Type B pancreatic cell (in vitro differentiated cells): ENCODE data around the gene CTDNEP1. TPM values are rescaled to one million over a fixed set of nuclear protein-coding genes. Genes with fewer than 3 reads are reported as not detected.
A peak's percentile ranks its signal among the peaks of the same experiment; 100 is the strongest.

Source experiments
- DNase-seq: peaks from one replicate; pipeline ENCODE4 v3.0.0; 2021; ENCODE audit warnings: mixed read lengths; ENCODE audit not compliant: unreplicated experiment; ENCODE audit errors: extremely low spot score
- H3K27ac Mint-ChIP-seq: 2 replicates; pipeline ENCODE4 v1.8.0; 2021; ENCODE audit warnings: mild to moderate bottlenecking, mixed read lengths
- H3K27me3 Mint-ChIP-seq: 2 replicates; pipeline ENCODE4 v1.8.0; 2021; ENCODE audit warnings: mixed read lengths
- H3K36me3 Mint-ChIP-seq: 2 replicates; pipeline ENCODE4 v1.8.0; 2021; ENCODE audit warnings: mixed read lengths
- H3K4me1 Mint-ChIP-seq: one replicate; pipeline ENCODE4 v1.8.0; 2021; ENCODE audit warnings: mixed read lengths; ENCODE audit not compliant: unreplicated experiment
- H3K4me3 Mint-ChIP-seq: 2 replicates; pipeline ENCODE4 v1.8.0; 2021; ENCODE audit warnings: mild to moderate bottlenecking, mixed read lengths
- H3K9me3 Mint-ChIP-seq: 2 replicates; pipeline ENCODE4 v1.8.0; 2021; ENCODE audit warnings: mixed read lengths
- total RNA-seq: library from RNA; stranded (reverse); gene quantifications from 2 replicates; pipeline ENCODE4 v1.2.1, GENCODE V29; 2021; ENCODE audit warnings: low replicate concordance
- TF ChIP-seq, protein P1 (sequence below): fragments of 200-600 bp; sonication (generic); conservative IDR thresholded peaks from 2 replicates; pipeline ENCODE4 v1.5.0; 2021; ENCODE audit warnings: antibody characterized with exemption, mild to moderate bottlenecking

Gene CTDNEP1
- total RNA-seq, 1 donor from 2014 or later, result 138 TPM

DNA sequence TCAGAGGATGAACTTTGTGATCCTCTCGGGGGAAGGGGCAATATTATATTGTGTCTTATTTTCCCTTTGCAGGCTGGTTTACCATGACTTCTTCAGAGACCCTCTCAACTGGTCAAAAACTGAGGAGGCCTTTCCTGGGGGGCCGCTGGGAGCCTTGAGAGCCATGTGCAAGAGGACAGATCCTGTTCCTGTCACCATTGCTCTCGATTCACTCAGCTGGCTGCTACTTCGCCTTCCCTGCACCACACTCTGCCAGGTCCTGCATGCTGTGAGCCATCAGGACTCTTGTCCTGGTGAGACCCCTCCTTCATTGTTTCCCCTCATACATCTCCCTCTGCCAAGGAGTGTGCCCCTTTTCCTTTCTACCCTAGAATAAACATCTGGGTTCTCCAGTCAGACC, 3.0 kb upstream of the CTDNEP1 start:
- Mint-ChIP-seq H3K4me3 (peak overlapping the region; percentile 71), H3K27ac (peak overlapping the region; percentile 52), H3K9me3 (no peaks in the 10 kb centered on the region), H3K4me1 (peaks cover 25% of the 10 kb centered on the region), H3K36me3 (peaks cover 26% of the 10 kb centered on the region), H3K27me3 (peaks cover 5% of the 10 kb centered on the region)
- no peak for DNase-seq
- TF ChIP-seq, protein P1, sequence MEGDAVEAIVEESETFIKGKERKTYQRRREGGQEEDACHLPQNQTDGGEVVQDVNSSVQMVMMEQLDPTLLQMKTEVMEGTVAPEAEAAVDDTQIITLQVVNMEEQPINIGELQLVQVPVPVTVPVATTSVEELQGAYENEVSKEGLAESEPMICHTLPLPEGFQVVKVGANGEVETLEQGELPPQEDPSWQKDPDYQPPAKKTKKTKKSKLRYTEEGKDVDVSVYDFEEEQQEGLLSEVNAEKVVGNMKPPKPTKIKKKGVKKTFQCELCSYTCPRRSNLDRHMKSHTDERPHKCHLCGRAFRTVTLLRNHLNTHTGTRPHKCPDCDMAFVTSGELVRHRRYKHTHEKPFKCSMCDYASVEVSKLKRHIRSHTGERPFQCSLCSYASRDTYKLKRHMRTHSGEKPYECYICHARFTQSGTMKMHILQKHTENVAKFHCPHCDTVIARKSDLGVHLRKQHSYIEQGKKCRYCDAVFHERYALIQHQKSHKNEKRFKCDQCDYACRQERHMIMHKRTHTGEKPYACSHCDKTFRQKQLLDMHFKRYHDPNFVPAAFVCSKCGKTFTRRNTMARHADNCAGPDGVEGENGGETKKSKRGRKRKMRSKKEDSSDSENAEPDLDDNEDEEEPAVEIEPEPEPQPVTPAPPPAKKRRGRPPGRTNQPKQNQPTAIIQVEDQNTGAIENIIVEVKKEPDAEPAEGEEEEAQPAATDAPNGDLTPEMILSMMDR, result no peak

DNA sequence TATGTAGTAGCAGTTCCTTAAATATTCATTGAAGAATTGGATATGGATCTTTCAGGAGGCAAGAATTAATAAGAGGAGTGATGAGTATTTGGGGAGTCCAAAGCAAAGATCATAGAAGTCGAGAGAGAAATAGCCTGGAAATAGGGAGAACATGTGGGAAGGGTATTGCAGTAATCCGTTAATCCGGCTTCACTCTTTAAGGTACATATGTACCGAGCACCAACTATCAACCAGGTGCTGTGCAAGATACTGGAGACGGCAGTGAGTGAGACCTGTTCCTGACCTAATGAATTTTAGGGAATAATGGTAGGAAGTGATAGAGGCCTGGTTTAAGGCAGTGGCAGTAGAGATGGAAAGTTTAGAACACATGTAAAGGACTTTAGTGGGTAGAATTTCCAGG, 1.5 kb upstream of the CTDNEP1 start:
- TF ChIP-seq, protein P1, result no peak

DNA sequence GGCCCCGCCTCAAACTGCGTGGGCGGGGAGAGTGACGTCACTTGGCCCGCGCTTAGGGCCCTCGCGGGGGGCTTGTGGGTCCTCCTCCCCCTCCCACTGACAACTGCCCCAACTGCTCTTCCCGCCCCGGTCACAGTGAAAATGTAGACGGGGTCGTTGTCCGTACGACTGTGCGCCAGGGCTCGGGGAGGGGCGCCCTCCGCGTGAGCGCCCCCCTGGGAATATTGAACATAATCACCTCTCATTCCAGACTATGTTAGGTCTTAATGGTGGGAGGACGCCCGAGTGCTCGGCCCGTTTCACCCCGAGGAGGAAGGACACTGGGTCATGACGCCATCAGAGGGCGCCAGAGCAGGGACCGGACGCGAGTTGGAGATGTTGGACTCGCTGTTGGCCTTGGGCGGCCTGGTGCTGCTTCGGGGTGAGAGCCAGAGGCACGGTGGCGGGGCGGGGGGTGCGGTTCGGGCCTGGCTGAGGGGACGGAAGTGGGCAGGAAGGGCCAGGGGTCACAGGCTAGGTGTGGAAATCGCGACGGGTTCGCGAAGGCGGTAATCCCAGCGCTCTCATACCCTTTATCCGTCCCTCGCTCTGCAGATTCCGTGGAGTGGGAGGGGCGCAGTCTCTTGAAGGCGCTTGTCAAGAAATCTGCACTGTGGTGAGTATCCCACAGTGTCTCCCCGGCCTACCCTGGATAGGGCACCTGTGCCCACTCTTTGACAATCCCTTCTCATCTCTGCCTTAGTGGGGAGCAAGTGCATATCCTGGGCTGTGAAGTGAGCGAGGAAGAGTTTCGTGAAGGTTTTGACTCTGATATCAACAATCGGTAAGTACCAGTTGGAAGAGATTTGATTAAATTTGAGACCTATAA, 876 bp upstream of the CTDNEP1 start, which contains the start of gene ELP5:
TSS of gene ELP5 (plus strand) at position 40 of the 868 bp plus-strand sequence. CDS start at position 376, 336 bp downstream.
- H3K36me3 Mint-ChIP-seq, result peaks cover 21% of the 10 kb centered on the region
- no peaks in the 10 kb centered on the region for H3K9me3 Mint-ChIP-seq
- peak within 1 kb of the TSS; percentile 100 for H3K27ac Mint-ChIP-seq
- peaks cover 30% of the 10 kb centered on the region for H3K4me1 Mint-ChIP-seq
- TF ChIP-seq, protein P1, result peak; percentile 22
- no peaks in the 10 kb centered on the region for H3K27me3 Mint-ChIP-seq
- peak; percentile 93 for DNase-seq
- peak within 1 kb of the TSS; percentile 97 for H3K4me3 Mint-ChIP-seq

More for the DNA sequence above, 1.5 kb upstream of the CTDNEP1 start:
- Mint-ChIP-seq H3K4me3 (peak overlapping the region; percentile 94), H3K4me1 (peaks cover 30% of the 10 kb centered on the region), H3K36me3 (peaks cover 21% of the 10 kb centered on the region), H3K27ac (peak overlapping the region; percentile 100), H3K27me3 (no peaks in the 10 kb centered on the region), H3K9me3 (no peaks in the 10 kb centered on the region)
- no peak for DNase-seq

DNA sequence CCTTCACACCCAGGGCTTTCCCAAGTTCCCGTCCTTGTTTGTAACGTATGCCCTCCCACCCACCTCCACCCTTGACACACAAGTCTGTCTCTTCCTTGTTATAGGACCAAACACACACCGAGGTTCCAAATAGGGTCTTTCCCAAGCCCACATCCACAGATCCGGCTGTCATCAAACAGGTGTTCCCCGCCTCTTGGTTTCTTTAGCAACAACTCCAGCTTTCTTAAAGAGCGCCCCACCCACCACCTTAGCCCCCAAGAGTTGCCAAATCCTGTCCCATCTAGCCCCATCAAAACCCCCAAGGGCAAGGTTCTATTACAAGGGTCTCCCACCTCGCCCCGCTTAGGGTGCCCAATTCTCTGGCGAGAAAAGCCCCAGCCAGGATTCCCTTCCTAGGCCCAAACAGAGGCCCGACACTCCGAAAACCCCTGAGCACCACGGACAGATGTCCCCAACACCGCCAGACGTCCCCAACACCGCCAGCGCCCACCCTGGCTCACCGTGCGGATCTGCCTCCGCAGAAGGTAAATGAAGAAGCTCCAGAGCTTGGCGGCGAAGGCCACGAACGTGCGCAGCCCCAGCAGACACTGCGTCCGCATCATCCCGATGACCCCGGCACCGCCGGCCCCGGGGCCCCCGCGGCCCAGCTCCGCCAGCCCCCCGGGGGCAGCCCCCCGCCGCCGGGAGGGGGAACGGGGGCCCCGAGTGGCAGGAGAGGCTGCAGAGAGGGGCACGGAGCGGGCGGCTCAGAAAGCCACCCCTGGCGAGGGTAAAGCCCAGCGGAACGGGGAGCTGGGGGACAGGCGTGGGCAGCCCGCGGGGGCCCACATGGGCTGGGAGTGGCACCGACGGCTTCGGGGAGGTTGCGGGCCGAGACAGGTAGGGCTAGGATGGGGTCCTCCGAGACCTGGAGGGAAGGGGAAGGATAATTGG, 573 bp downstream of the CTDNEP1 start:
- DNase-seq, result no peak
- Mint-ChIP-seq H3K4me1 (peaks cover 37% of the 10 kb centered on the region), H3K27ac (peak overlapping the region; percentile 92), H3K9me3 (no peaks in the 10 kb centered on the region), H3K27me3 (no peaks in the 10 kb centered on the region), H3K36me3 (peaks cover 22% of the 10 kb centered on the region), H3K4me3 (peak overlapping the region; percentile 97)
- TF ChIP-seq, protein P1, result no peak

DNA sequence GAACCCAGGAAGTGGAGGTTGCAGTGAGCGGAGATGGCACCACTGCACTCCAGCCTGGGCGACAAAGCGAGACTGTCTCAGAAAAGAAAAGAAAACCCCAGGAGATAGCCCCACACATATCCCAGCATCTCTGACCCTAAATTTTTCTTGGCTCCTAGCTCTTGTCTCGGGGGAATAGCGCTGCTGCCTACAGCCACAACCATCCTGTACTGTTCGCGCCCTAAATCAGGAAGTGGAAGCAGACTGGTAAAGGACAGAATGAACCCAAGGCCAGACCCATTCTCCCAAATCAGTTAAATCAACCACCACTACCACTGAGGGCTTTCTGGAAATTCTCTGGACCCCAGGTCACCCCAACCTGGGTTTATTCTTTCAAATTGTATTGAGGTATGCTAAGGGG, 1.7 kb downstream of the CTDNEP1 start:
- no peaks in the 10 kb centered on the region for H3K9me3 Mint-ChIP-seq
- TF ChIP-seq, protein P1, result no peak
- H3K27me3 Mint-ChIP-seq, result no peaks in the 10 kb centered on the region
- H3K4me3 Mint-ChIP-seq, result peak overlapping the region; percentile 97
- DNase-seq, result no peak
- H3K27ac Mint-ChIP-seq, result peak overlapping the region; percentile 10
- H3K36me3 Mint-ChIP-seq, result peaks cover 23% of the 10 kb centered on the region
- H3K4me1 Mint-ChIP-seq, result peaks cover 37% of the 10 kb centered on the region
